Measurements from ENCODE around the gene ORC2. TPM values are rescaled to one million over a fixed set of nuclear protein-coding genes. Genes with fewer than 3 reads are reported as not detected.

Gene ORC2
- total and polyA plus RNA-seq, 10 of the 15 experiments (the other 5 are each of a cell fraction or from before 2014, with no cell fraction given), result 6.1 to 36.9 (median 17.6) TPM

- peak; percentile 100 for TF ChIP-seq ZBTB40 (IDR thresholded peaks at IDR 0.05; ENCODE audit: borderline replicate concordance)
- peak; percentile 80; the same call in 1 of the 2 replicates for TF ChIP-seq ZBED1 (IDR thresholded peaks at IDR 0.05; ENCODE audit: borderline replicate concordance)
- no peak; the same call in 1 of the 2 replicates for TF ChIP-seq JUNB (IDR thresholded peaks at IDR 0.05)
- no peak for TF ChIP-seq SUPT20H (IDR thresholded peaks at IDR 0.05; ENCODE audit: borderline replicate concordance, control insufficient read depth, low read depth, low read length)
- TF ChIP-seq LARP7 (IDR thresholded peaks at IDR 0.05), result peak; percentile 44
- TF ChIP-seq, protein P1, sequence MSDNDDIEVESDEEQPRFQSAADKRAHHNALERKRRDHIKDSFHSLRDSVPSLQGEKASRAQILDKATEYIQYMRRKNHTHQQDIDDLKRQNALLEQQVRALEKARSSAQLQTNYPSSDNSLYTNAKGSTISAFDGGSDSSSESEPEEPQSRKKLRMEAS (IDR thresholded peaks at IDR 0.05; ENCODE audit: low read depth, low read length), result no peak; the same call in 1 of the 2 replicates
- TF ChIP-seq PBX3 (IDR thresholded peaks at IDR 0.05; ENCODE audit: insufficient replicate concordance, low read depth, low read length), result no peak
- TF ChIP-seq ETV6 (conservative IDR thresholded peaks at IDR 0.05 in 1 of 2, IDR thresholded peaks at IDR 0.05 in 1 of 2; ENCODE audit: borderline replicate concordance in 1 of 2, low read depth in 1 of 2), result peak in 1 of 2 experiments; percentile 94; a peak in 2 of 4 replicates
- peak; percentile 17; the same call in 1 of the 2 replicates for TF ChIP-seq RB1 (IDR thresholded peaks at IDR 0.05; ENCODE audit: borderline replicate concordance)
- peak; percentile 64; the same call in 1 of the 2 replicates for TF ChIP-seq MYB (IDR thresholded peaks at IDR 0.05; ENCODE audit: borderline replicate concordance, low read depth, low read length)
- TF ChIP-seq, protein P2, sequence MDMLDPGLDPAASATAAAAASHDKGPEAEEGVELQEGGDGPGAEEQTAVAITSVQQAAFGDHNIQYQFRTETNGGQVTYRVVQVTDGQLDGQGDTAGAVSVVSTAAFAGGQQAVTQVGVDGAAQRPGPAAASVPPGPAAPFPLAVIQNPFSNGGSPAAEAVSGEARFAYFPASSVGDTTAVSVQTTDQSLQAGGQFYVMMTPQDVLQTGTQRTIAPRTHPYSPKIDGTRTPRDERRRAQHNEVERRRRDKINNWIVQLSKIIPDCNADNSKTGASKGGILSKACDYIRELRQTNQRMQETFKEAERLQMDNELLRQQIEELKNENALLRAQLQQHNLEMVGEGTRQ (IDR thresholded peaks at IDR 0.05; ENCODE audit: borderline replicate concordance, low read depth, low read length), result no peak
- TF ChIP-seq IRF4 (IDR thresholded peaks at IDR 0.05; ENCODE audit: low read depth, low read length), result peak; percentile 75
- no peak for TF ChIP-seq CHD1 (IDR thresholded peaks at IDR 0.05; ENCODE audit: low read depth, low read length)
- peak; percentile 98 for TF ChIP-seq NBN (IDR thresholded peaks at IDR 0.05)
- peak in 1 of 2 experiments; percentile 68; a peak in 2 of 4 replicates for TF ChIP-seq SRF (IDR thresholded peaks at IDR 0.05; ENCODE audit: low read depth in 2 of 2, low read length in 2 of 2)
- peak; percentile 59 for TF ChIP-seq SIX5 (IDR thresholded peaks at IDR 0.05; ENCODE audit: low read depth, low read length, severe bottlenecking)
- TF ChIP-seq NR2C1 (IDR thresholded peaks at IDR 0.05), result peak; percentile 72
- TF ChIP-seq MXI1 (IDR thresholded peaks at IDR 0.05; ENCODE audit: low read depth, low read length), result peak; percentile 87
- no peak; the same call in none of the 2 replicates for TF ChIP-seq SMAD5 (IDR thresholded peaks at IDR 0.05; ENCODE audit: low read depth)
- TF ChIP-seq SPI1 (IDR thresholded peaks at IDR 0.05; ENCODE audit: borderline replicate concordance, insufficient read depth, low read depth, low read length), result peak; percentile 48; the same call in 1 of the 2 replicates
- peak; percentile 75; the same call in 1 of the 2 replicates for TF ChIP-seq TCF12 (IDR thresholded peaks at IDR 0.05; ENCODE audit: low read depth, low read length)
- peak; percentile 35 for TF ChIP-seq MEF2B (IDR thresholded peaks at IDR 0.05; ENCODE audit: partially characterized antibody, poor library complexity, severe bottlenecking)
- TF ChIP-seq TBL1XR1 (IDR thresholded peaks at IDR 0.05; ENCODE audit: low read depth, low read length), result peak; percentile 81
Observed at GRCh38 chr2:200888704-200889625, 74.5 kb downstream of the ORC2 start, which contains the start of the genes NIF3L1 and PPIL3 (continued).

Data from GM12878 (cell line).